OCI-LY1 (cell line): Measurements from ENCODE around the gene PRPF19.

ENCODE experiments used
- H2AFZ ChIP-seq: fragments of 200-600 bp; sonication (generic), shearing (Covaris generic); 2 replicates; pipeline ENCODE4 v1.6.0; 2014; ENCODE audit warnings: antibody characterized with exemption, mild to moderate bottlenecking, low read length
- H3F3A ChIP-seq: fragments of 200-600 bp; sonication (generic), shearing (Covaris generic); 2 replicates; pipeline ENCODE4 v1.6.0; 2014; ENCODE audit warnings: mild to moderate bottlenecking, antibody characterized with exemption, low read length, moderate library complexity; ENCODE audit not compliant: insufficient read depth
- H3K27ac ChIP-seq: fragments of 200-600 bp; sonication (generic); 2 replicates; pipeline ENCODE4 v1.5.1; 2014; ENCODE audit warnings: low read length, mixed run types, mild to moderate bottlenecking, low read depth; ENCODE audit not compliant: poor library complexity, severe bottlenecking
- H3K27me3 ChIP-seq: fragments of 200-600 bp; sonication (generic); 2 replicates; pipeline ENCODE4 v1.6.0; 2014; ENCODE audit warnings: antibody characterized with exemption, mild to moderate bottlenecking, low read length, moderate library complexity; ENCODE audit not compliant: insufficient read depth
- H3K36me3 ChIP-seq: fragments of 200-600 bp; sonication (generic); 2 replicates; pipeline ENCODE4 v1.6.1; 2014; ENCODE audit warnings: mild to moderate bottlenecking, antibody characterized with exemption, low read length, moderate library complexity, mixed read lengths; ENCODE audit not compliant: insufficient read depth
- H3K4me1 ChIP-seq: fragments of 200-600 bp; sonication (generic); 2 replicates; pipeline ENCODE4 v1.5.1; 2014; ENCODE audit warnings: mild to moderate bottlenecking, low read length, moderate library complexity; ENCODE audit not compliant: insufficient read depth, severe bottlenecking
- H3K4me2 ChIP-seq: fragments of 200-600 bp; sonication (generic), shearing (Covaris generic); 2 replicates; pipeline ENCODE4 v1.6.1; 2014; ENCODE audit warnings: low read length
- H3K4me3 ChIP-seq: fragments of 200-600 bp; sonication (generic); 2 replicates; pipeline ENCODE4 v1.5.1; 2014; ENCODE audit warnings: low read length, low read depth, mild to moderate bottlenecking, mixed read lengths; ENCODE audit not compliant: poor library complexity, severe bottlenecking
- H3K79me2 ChIP-seq: fragments of 200-600 bp; shearing (Covaris generic); 2 replicates; pipeline ENCODE4 v1.6.1; 2016; ENCODE audit warnings: mixed run types, low read length, mixed read lengths; ENCODE audit not compliant: insufficient read depth
- H3K9ac ChIP-seq: fragments of 200-600 bp; sonication (generic), shearing (Covaris generic); 2 replicates; pipeline ENCODE4 v1.6.1; 2014; ENCODE audit warnings: mild to moderate bottlenecking, low read length, mixed read lengths
- H3K9me2 ChIP-seq: fragments of 200-600 bp; sonication (generic), shearing (Covaris generic); 2 replicates; pipeline ENCODE4 v1.6.1; 2014; ENCODE audit warnings: low read depth, mild to moderate bottlenecking, low read length, mixed read lengths
- H3K9me3 ChIP-seq: fragments of 200-600 bp; shearing (Covaris generic); 2 replicates; pipeline ENCODE4 v1.6.1; 2014; ENCODE audit warnings: low read length, mixed read lengths
- H4K20me1 ChIP-seq: fragments of 200-600 bp; sonication (generic), shearing (Covaris generic); 2 replicates; pipeline ENCODE4 v1.6.0; 2016; ENCODE audit warnings: mild to moderate bottlenecking, low read length; ENCODE audit not compliant: insufficient read depth
- CTCF ChIP-seq: fragments of 200-600 bp; sonication (generic), shearing (Covaris generic); IDR thresholded peaks from 2 replicates; pipeline ENCODE4 v1.5.1; 2017; ENCODE audit warnings: mild to moderate bottlenecking, antibody characterized with exemption, low read length, moderate library complexity, mixed read lengths
- EZH2 ChIP-seq: fragments of 200-600 bp; sonication (generic), shearing (Covaris generic); IDR thresholded peaks from 2 replicates; pipeline ENCODE4 v1.8.0; 2017; ENCODE audit warnings: borderline replicate concordance, mixed run types, mild to moderate bottlenecking, antibody characterized with exemption, low read length, moderate library complexity, mixed read lengths

PRPF19 gene

GRCh38 chr11:60875366-60876167, 30.8 kb downstream of the PRPF19 start:
- H3K4me2 ChIP-seq = no peak overlapping the region
- no peaks in the 10 kb centered on the region for H3K9me3 ChIP-seq
- H3K36me3 ChIP-seq = peaks cover 19% of the 10 kb centered on the region
- no peaks in the 10 kb centered on the region for H3K9me2 ChIP-seq
- no peaks in the 10 kb centered on the region for H3K27me3 ChIP-seq
- TF ChIP-seq CTCF = no peak
- TF ChIP-seq EZH2 = no peak
- no peak overlapping the region for H2AFZ ChIP-seq
- no peak overlapping the region for H3K9ac ChIP-seq
- H3K4me3 ChIP-seq = no peak overlapping the region
- no peaks in the 10 kb centered on the region for H4K20me1 ChIP-seq
- H3K79me2 ChIP-seq = no peaks in the 10 kb centered on the region
- H3K4me1 ChIP-seq = no peaks in the 10 kb centered on the region
- H3F3A ChIP-seq = no peaks in the 10 kb centered on the region
- no peak overlapping the region for H3K27ac ChIP-seq

DNA sequence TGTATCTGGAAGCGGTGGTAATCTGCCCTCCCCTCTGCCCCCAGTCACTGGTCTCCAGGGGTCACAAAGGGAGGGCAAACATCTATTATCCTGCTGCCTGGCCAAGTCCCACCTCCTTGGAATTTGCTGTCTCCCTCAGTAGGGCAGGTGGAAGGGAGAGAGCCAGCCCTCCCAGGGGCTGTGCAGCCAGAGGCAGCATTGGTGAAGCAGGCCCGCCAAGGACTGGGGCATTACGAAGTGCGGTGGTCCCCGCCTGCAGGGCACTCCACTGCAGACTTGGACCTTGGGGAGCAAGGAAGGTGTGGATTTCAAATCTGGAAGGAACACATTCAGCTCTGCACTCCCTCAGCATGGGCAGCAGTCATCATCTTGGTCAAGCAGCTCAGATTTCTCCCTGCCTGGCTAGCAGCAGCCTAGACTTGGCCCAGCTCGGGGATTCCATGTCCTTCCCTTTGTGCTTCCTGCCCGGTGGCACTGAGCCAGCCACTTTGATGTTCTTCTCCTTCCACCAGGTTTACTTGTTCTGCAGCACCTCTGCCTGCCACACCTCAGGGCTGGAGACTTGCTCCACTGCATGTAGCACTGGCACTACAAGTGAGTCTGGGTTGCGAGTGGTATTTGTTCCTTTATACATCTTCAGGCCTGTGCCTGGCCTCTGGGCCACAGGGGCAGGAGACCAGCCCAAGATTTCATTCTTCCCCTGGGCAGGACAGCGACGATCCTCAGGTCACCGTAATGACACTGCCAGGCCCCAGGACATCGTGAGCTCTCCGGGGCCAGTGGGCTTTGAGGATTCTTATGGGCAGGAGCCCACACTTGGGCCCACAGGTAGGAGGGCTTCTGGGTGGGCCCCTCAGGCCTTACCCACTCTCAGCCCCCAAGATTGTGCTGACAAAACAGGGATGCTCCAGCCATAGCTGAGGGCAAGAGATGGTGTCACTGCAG, 31.7 kb downstream of the PRPF19 start:
- Histone ChIP-seq H3F3A (no peaks in the 10 kb centered on the region), H3K36me3 (peaks cover 10% of the 10 kb centered on the region), H3K27ac (no peak overlapping the region), H2AFZ (no peak overlapping the region), H3K9me3 (no peaks in the 10 kb centered on the region), H3K9ac (no peak overlapping the region), H3K4me2 (no peak overlapping the region), H3K79me2 (no peaks in the 10 kb centered on the region), H4K20me1 (no peaks in the 10 kb centered on the region), H3K4me1 (no peaks in the 10 kb centered on the region), H3K4me3 (no peak overlapping the region), H3K9me2 (no peaks in the 10 kb centered on the region), H3K27me3 (no peaks in the 10 kb centered on the region)
- TF ChIP-seq CTCF (no peak), EZH2 (no peak)

- no peaks in the 10 kb centered on the region for H3K79me2 ChIP-seq
- H3K9me3 ChIP-seq = no peaks in the 10 kb centered on the region
- TF ChIP-seq EZH2 (no peak), CTCF (no peak)
- no peak overlapping the region for H3K27ac ChIP-seq
- H3K9ac ChIP-seq = no peak overlapping the region
- no peak overlapping the region for H2AFZ ChIP-seq
- H3K36me3 ChIP-seq = no peaks in the 10 kb centered on the region; the same call in 1 of the 2 replicates
- H3K9me2 ChIP-seq = no peaks in the 10 kb centered on the region
- H3K4me1 ChIP-seq = no peaks in the 10 kb centered on the region
- no peak overlapping the region for H3K4me2 ChIP-seq
- H4K20me1 ChIP-seq = no peaks in the 10 kb centered on the region
- no peak overlapping the region for H3K4me3 ChIP-seq
- H3F3A ChIP-seq = no peaks in the 10 kb centered on the region
- H3K27me3 ChIP-seq = no peaks in the 10 kb centered on the region
Observed at GRCh38 chr11:60873533-60873932, 32.9 kb downstream of the PRPF19 start.
